Ectodermal cell (in vitro differentiated cells): ENCODE measurements around the gene AVPR1B.

Experiments
- H3K27ac ChIP-seq: 2 replicates; pipeline ENCODE4 v1.7.0; 2013; ENCODE audit warnings: mild to moderate bottlenecking, low read depth, low read length; ENCODE audit not compliant: insufficient read depth, poor library complexity, severe bottlenecking
- H3K27me3 ChIP-seq: 2 replicates; pipeline ENCODE4 v1.7.0; 2013; ENCODE audit warnings: mild to moderate bottlenecking, low read length; ENCODE audit not compliant: insufficient read depth, control insufficient read depth, poor library complexity, severe bottlenecking
- H3K36me3 ChIP-seq: one replicate; pipeline ENCODE4 v1.7.0; 2013; ENCODE audit warnings: low read length; ENCODE audit not compliant: control insufficient read depth, insufficient read depth
- H3K4me1 ChIP-seq: one replicate; pipeline ENCODE4 v1.7.0; 2013; ENCODE audit warnings: low read length; ENCODE audit not compliant: control insufficient read depth, insufficient read depth
- H3K4me3 ChIP-seq: 2 replicates; pipeline ENCODE4 v1.7.0; 2013; ENCODE audit warnings: low read depth, low read length, control low read depth; ENCODE audit not compliant: insufficient read depth
- H3K9me3 ChIP-seq: 2 replicates; pipeline ENCODE4 v1.7.0; 2013; ENCODE audit warnings: mild to moderate bottlenecking, low read length, moderate library complexity; ENCODE audit not compliant: control insufficient read depth
- WGBS, 2 experiments: methylation state at CpG; one replicate each; pipeline ENCODE4 v1.1.7; 2013; ENCODE audit warnings: missing lambda C conversion rate in 2 of 2; 5-methylcytosine and 5-hydroxymethylcytosine counted together

AVPR1B gene

GRCh38 chr1:206082831-206083695 lies 34.1 kb downstream of the AVPR1B start:
- Histone ChIP-seq H3K4me1 (no peaks in the 10 kb centered on the region), H3K27me3 (no peaks in the 10 kb centered on the region), H3K27ac (no peak overlapping the region), H3K9me3 (no peaks in the 10 kb centered on the region), H3K4me3 (no peak overlapping the region), H3K36me3 (no peaks in the 10 kb centered on the region)
- 87 to 94% methylated on average over 6 to 7 of the region's 8 CpGs for WGBS, 2 experiments

GRCh38 chr1:206081856-206082255 lies 35.3 kb downstream of the AVPR1B start:
- 94% methylated on average over 5 of the region's 5 CpGs for WGBS, 2 experiments
- no peaks in the 10 kb centered on the region for H3K27me3 ChIP-seq
- H3K36me3 ChIP-seq: no peaks in the 10 kb centered on the region
- H3K9me3 ChIP-seq: no peaks in the 10 kb centered on the region
- no peak overlapping the region for H3K27ac ChIP-seq
- no peak overlapping the region for H3K4me3 ChIP-seq
- no peaks in the 10 kb centered on the region for H3K4me1 ChIP-seq

DNA sequence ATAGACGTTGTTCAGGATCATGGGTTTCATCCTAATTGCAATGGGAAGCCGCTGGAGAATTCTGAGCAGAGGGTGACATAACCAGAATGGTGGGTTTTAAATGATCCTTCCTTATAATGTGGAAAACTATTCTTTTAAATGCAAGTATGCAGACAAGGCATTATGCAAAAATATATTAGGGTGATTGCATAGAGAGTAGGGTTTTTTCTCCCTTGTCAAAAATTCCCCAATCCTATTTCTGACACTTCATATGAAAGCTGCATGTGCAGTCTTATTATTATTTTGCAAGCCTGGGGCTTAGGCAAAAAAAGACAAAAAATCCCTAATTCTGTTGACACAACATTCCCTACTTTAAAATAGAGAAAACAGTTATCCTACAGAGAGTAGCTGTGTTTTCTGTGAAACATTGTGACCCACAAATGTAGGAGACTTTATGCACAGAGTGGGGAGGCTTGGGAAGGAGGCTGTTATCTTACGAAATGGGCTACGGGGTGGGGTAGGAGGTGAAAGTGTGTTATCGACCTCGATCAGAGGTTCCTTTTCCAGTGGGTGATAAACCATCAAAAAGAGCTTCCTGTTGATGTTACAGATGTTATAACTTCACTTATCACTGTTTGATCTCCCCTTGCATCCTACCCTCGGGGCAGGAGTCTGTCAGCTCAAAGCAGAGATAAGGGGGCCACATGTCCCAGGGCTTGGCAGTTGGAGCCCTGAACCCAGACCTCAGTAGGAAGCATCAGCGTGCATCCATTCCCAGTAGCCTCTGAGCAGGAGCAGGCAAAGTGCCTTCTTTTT lies 37.0 kb downstream of the AVPR1B start:
- Histone ChIP-seq H3K4me1 (no peaks in the 10 kb centered on the region), H3K9me3 (no peaks in the 10 kb centered on the region), H3K4me3 (no peak overlapping the region), H3K36me3 (no peaks in the 10 kb centered on the region), H3K27ac (no peak overlapping the region), H3K27me3 (no peaks in the 10 kb centered on the region)
- WGBS, 2 experiments: 85 to 89% methylated on average over 8 of the region's 8 CpGs

DNA sequence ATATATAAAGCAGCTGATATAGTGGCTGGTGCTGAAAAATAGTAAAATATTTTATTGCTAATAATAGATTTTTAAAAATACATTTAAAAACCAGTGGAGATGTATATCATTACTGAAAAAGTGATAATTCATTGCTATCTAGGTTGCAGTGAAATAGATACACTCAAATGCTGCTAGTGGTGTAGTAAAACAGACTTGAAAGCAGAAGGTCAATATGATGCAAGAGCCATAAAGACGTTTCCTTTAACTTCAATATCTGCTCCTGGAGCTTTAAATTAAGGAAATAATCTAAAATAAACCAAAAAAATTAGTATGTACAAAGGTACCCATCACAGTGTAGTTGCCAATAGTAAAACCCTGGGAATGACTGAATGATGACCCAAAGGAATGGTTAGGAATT lies 38.1 kb downstream of the AVPR1B start:
- 100% methylated on average over 1 of the region's 1 CpG; no CpG with 5 or more reads in 1 of the 2 experiments for WGBS, 2 experiments
- Histone ChIP-seq H3K36me3 (no peaks in the 10 kb centered on the region), H3K9me3 (no peaks in the 10 kb centered on the region), H3K4me1 (no peaks in the 10 kb centered on the region), H3K27me3 (no peaks in the 10 kb centered on the region), H3K27ac (no peak overlapping the region), H3K4me3 (no peak overlapping the region)

GRCh38 chr1:206075786-206076755 lies 41.1 kb downstream of the AVPR1B start:
- 73 to 80% methylated on average over 11 of the region's 11 CpGs for WGBS, 2 experiments
- no peaks in the 10 kb centered on the region for H3K36me3 ChIP-seq
- H3K4me3 ChIP-seq: no peak overlapping the region
- H3K27ac ChIP-seq: no peak overlapping the region
- no peaks in the 10 kb centered on the region for H3K27me3 ChIP-seq
- H3K9me3 ChIP-seq: no peaks in the 10 kb centered on the region
- no peaks in the 10 kb centered on the region for H3K4me1 ChIP-seq

GRCh38 chr1:206074839-206075238 lies 42.3 kb downstream of the AVPR1B start:
- Histone ChIP-seq H3K9me3 (no peaks in the 10 kb centered on the region), H3K27me3 (no peaks in the 10 kb centered on the region), H3K27ac (no peak overlapping the region), H3K4me1 (no peaks in the 10 kb centered on the region), H3K4me3 (no peak overlapping the region), H3K36me3 (no peaks in the 10 kb centered on the region)
- 69 to 70% methylated on average over 3 of the region's 3 CpGs for WGBS, 2 experiments

DNA sequence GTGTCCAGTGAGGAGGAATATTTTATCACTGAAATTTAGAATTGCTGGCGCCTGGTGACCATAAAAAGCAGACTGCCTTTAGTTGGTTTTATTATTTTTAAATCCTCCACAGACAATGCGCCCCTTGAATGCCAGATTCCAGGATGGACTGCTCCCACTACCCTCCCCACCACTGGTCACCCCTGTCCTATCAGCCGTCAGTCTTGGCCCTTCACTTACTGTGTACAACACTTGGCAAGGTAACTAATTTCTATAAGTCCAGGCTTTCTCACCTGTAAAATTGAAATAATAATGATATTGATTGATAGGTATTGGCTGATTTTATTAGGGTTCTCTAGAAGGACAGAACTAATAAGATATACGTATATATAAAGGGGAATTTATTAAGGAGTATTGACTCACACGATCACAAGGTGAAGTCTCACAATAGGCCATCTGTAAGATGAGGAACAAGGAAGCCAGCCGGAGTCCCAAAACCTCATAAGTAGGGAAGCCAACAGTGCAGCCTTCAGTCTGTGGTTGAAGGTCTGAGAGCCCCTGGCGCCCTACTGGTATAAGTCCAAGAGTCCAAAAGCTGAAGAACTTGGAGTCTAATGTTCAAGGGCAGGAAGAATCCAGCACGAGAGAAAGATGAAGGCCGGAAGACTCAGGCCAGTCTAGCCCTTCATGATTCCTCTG lies 46.4 kb downstream of the AVPR1B start:
- Histone ChIP-seq H3K4me3 (no peak overlapping the region), H3K36me3 (no peaks in the 10 kb centered on the region), H3K4me1 (no peaks in the 10 kb centered on the region), H3K27me3 (no peaks in the 10 kb centered on the region), H3K27ac (no peak overlapping the region), H3K9me3 (no peaks in the 10 kb centered on the region)
- 96 to 97% methylated on average over 9 of the region's 9 CpGs for WGBS, 2 experiments

DNA sequence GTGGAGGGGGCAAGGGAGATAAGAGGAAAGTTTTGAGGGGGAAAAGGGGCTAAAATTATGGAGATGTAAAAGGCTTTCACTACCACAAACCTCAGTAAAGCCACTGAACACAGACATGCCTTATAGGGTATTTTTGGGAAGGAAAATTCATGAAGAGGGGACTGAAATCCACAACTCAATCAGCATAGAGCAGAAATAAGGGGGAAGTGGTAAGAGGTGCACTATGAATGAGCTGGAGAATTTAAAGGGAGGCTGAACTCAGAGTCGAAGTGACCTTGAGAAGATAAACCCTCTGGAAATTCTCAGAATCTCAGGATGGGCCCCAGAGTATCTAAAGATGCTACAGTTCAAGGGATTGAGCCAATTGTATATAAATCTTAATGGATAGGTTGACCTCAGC lies 48.9 kb downstream of the AVPR1B start:
- H3K36me3 ChIP-seq: no peaks in the 10 kb centered on the region
- no peaks in the 10 kb centered on the region for H3K27me3 ChIP-seq
- WGBS, 2 experiments: 82 to 96% methylated on average over 1 of the region's 1 CpG

DNA sequence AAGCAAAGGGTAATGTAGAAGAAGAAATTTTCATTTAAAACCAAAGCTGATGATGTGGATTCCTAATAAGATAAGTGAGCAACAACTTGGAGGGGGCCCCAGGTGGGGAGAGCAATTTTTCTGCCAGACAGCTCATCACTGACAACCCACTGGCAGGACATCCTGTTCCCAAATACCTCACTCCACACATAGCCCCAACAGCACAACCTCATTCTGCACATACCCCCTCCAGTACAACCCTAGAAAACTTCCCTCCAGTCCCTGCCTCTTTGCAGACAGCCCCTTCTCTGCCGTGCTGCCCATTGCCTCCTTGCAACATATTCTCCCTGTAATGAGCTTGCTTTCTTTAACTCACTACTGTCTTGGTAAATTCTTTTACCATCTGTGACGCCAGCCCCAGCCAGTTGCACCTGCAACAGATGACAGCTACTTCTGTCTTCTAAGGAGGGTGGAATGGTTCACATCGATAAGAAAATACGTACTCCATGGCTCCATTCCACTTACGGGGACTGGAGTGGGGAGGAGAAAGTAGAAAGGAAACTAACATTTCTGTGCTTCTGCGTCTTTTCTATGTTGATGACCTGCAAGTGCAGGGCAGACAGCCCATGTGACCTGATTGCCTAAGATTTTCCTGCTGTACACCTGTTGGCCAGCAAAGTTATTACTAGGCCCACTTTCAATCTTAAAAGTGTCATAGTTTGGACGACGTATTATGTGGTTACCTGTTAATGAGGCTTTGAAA lies 49.5 kb downstream of the AVPR1B start:
- Histone ChIP-seq H3K9me3 (no peaks in the 10 kb centered on the region), H3K4me3 (no peak overlapping the region), H3K4me1 (no peaks in the 10 kb centered on the region), H3K27me3 (no peaks in the 10 kb centered on the region), H3K36me3 (no peaks in the 10 kb centered on the region), H3K27ac (no peak overlapping the region)
- 88 to 90% methylated on average over 8 of the region's 8 CpGs for WGBS, 2 experiments

More for the DNA sequence above, 48.9 kb downstream of the AVPR1B start:
- H3K9me3 ChIP-seq: no peaks in the 10 kb centered on the region
- H3K4me1 ChIP-seq: no peaks in the 10 kb centered on the region
- H3K27ac ChIP-seq: no peak overlapping the region
- no peak overlapping the region for H3K4me3 ChIP-seq
